ENCODE results near the gene SNRPB2.

The SNRPB2 gene

GRCh38 chr20:16729565-16730460 is at the start of gene SNRPB2:
Gene SNRPB2 (plus strand): TSS chr20:16730026. CDS start chr20:16731703, 1,677 bp downstream.
- peak; percentile 87 for DNase-seq (ENCODE audit: low read depth, low spot score)

DNA sequence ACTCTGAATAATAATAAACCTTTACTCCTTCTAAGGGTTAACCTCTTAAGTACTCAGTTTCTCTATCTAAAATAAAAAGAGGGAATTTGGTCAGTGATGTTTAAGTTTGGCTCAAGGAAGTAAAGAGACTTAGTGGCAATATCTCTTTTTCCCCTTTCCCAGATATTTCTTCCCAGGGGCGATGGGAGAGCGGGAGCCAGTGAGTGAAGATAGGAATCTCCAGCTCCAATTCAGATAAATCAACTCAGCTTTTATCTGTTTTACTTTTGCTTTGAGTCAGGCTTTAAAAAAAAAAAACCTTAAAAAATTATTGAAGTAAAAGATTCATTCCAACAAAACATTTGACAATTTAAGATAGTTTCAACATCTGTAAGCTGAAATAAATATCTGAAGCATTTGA is 45.4 kb upstream of the SNRPB2 start:
- DNase-seq (ENCODE audit: low read depth, low spot score), result no peak

GRCh38 chr20:16689906-16690305 is 39.9 kb upstream of the SNRPB2 start:
- no peak for DNase-seq (ENCODE audit: low read depth, low spot score)

DNA sequence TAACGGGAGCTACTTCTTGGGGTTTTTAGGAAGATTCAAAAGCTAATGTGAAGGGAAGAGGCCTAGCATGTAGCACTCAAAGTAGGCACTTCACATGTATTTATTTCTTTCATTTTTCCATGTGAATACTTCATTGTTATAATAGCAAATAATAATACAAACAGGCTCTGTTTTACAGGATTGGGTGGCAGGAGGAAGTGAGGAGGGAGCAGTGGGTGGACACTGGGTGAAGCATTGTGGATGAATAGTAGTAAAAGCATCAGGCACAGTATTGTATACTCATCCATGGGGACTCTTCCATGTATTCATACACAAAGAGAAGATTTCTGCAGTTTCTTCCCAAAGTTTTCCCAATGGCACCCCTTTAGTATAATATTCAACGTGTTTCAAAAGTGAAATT is 38.4 kb upstream of the SNRPB2 start:
- no peak for DNase-seq (ENCODE audit: low read depth, low spot score)

DNA sequence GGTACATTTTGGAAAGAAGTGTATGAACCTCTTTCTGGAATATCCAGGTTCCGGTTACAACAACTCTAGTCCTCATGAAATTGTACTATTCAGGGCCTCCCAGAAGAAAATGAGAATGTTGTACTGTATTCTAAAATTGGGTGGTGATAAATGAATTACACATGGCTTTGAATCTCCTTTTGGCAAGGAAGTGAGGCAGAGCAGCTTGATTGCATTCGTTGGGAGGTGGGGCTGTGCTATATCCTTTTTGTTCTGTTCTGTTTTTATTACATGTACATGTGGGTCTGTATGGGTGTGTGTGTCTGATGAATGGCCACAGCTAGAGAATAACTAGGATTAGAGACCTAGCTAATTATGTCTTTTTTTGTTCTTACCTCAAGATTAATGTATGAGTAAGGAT is 37.8 kb upstream of the SNRPB2 start:
- DNase-seq (ENCODE audit: low read depth, low spot score), result no peak

DNA sequence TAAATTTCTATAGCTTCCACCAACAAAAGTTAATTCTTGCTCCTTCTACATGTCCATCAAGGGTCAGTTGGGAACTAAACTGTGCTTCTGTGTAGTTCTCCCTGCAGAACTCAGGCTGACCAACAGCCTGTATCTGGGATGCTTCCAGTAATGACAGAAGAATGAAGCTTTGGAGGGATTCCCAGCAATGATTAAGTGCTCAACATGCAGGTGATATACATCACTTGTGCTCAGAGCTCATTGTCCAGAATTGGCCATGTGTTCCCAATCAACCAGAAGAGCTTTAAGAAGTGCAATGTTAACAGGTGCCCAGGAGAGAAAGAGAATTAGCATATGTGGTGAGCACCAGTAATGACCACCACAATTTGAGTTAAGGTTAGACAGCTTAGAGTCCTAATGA is 37.4 kb upstream of the SNRPB2 start:
- no peak for DNase-seq (ENCODE audit: low read depth, low spot score)

DNA sequence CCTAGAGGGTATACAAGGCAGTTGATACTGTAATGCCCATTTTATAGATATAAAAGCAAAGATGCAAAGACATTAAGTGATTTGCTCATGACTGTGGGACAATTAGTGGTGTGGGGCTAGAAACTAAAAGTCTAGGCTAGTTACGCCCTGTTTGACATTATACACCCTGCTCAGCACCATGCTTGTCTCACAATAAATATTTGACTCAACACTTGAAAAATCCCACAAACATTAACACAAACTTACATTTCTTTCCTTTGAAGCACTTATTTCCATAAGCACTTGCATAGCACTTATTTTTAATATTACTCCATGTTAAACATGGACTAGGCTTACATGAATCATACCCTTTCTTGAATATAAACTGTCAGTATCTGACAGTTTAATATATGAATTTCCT is 36.5 kb upstream of the SNRPB2 start:
- DNase-seq (ENCODE audit: low read depth, low spot score), result no peak

GRCh38 chr20:16694161-16694560 is 35.7 kb upstream of the SNRPB2 start:
- DNase-seq (ENCODE audit: low read depth, low spot score), result no peak

DNA sequence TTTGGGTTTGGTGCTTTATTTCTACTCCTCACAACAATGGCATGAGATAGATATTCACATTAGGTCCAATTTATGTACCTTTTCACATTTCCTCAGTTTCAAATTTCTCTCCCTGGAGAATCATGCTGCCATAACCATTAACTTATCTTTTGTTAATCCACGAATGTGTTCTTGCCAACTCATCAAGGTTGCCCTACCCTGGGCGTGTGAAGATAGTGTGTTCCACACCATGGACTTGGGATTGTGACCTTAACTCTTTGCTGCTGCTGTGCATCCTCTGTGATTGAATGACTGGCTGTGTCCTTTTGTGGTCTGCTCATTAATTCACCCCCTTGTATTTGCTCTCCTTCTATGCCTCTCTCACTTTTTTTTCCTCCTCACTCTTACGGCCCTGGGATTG is 34.2 kb upstream of the SNRPB2 start:
- no peak for DNase-seq (ENCODE audit: low read depth, low spot score)

DNA sequence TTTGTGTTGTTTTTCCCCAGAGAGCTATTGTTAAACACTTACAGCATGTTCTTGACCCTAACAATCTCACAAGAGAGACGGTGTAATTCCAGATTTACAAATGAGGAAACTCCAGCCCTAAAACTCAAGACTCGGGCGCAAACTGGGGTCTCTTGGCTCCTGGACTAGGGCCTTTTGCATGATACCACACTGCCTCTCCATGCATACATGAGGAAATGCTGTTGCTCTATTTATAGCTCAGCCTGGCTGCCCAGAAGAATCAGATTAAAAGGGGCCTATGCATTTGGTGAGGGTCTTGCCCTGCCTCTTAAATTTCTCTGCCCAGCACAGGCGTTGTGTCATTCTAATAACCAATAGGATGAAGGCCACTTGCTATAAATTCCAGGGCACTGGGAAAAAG is 30.5 kb upstream of the SNRPB2 start:
- DNase-seq (ENCODE audit: low read depth, low spot score), result no peak

GRCh38 chr20:16701296-16701695 is 28.5 kb upstream of the SNRPB2 start:
- no peak for DNase-seq (ENCODE audit: low read depth, low spot score)

DNA sequence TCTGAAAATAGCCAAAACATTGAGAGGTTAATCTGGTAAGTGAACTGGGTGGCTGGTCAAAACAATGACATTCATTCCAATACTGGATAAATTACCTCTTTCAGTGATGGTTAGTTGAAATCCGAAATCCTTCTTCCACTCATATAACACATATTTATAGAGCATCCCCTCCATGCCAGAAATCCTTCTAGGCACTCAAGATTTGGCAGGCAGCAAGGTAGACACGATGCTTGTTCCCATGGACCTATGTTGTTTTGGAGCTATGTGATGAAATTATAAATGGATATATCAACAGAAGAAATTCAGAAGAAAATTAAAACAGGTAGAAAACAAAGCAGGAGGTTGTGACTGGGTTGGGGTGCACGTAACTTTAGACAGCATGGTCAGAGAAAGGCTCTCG is 26.3 kb upstream of the SNRPB2 start:
- no peak for DNase-seq (ENCODE audit: low read depth, low spot score)

DNA sequence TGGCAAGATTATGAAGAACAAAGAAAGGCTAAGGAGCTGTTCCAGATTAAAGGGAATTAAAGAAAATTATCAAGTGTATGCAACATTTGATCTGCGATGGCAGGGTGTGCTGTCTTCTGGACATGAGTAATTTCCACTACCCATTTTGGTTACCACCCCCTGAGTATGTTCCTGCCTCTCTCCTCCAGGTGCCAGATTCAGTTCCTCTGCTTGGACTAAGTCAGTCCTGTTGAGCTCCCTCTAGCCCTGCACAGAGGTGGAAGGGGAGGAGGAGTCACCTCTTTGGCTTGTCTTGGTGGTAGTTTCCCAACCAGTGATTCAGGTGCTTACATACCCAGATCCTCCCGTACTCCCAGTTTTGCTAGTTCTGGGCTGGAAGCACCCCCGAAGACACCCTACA is 22.2 kb upstream of the SNRPB2 start:
- DNase-seq (ENCODE audit: low read depth, low spot score), result no peak

GRCh38 chr20:16708602-16709001 is 21.2 kb upstream of the SNRPB2 start:
- no peak for DNase-seq (ENCODE audit: low read depth, low spot score)

GRCh38 chr20:16709017-16709416 is 20.8 kb upstream of the SNRPB2 start:
- DNase-seq (ENCODE audit: low read depth, low spot score), result no peak

DNA sequence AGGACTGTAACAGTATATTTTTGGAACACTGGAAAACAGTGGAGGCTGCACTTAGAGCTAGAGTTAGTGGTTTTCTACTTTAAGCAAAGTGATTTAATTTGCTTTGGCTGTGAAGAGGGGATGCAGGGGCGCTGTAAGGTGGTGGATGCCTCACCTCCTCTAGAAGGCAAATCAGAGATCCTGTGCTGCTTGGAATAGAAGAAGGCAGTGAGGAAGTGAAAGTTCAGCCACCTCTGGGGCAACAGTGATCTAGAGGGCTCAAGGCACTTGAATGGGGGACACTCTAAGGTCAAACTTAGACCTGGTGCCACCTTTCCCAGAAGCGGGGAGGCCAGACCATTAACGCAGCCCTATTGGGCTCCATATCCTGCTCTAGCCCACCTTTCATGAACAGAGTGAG is 19.0 kb upstream of the SNRPB2 start:
- DNase-seq (ENCODE audit: low read depth, low spot score), result no peak

- DNase-seq (ENCODE audit: low read depth, low spot score), result no peak
Measured at GRCh38 chr20:16711661-16712258, 18.1 kb upstream of the SNRPB2 start.

GRCh38 chr20:16712511-16712947 is 17.3 kb upstream of the SNRPB2 start:
- DNase-seq (ENCODE audit: low read depth, low spot score), result no peak

DNA sequence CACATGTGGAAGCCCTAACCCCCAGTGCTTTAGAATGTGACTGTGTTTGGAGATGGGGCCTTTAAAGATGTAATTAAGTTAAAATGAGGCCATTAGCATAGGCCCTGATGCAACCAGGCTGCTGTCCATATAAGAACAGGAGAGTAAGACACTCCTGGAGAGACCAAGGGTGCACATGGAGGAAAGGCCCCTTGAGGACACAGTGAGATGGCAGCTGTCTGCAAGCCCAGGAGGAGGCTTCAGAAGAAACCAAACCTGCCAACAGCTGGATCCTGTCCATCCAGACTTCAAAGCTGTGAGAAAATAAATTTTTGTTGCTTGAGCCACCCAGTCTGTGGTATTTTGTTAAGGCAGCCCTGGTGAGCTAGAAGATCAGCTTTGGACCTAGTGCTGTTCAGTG is 16.8 kb upstream of the SNRPB2 start:
- no peak for DNase-seq (ENCODE audit: low read depth, low spot score)

- DNase-seq (ENCODE audit: low read depth, low spot score), result no peak
Measured at GRCh38 chr20:16714242-16714641, 15.6 kb upstream of the SNRPB2 start.

DNA sequence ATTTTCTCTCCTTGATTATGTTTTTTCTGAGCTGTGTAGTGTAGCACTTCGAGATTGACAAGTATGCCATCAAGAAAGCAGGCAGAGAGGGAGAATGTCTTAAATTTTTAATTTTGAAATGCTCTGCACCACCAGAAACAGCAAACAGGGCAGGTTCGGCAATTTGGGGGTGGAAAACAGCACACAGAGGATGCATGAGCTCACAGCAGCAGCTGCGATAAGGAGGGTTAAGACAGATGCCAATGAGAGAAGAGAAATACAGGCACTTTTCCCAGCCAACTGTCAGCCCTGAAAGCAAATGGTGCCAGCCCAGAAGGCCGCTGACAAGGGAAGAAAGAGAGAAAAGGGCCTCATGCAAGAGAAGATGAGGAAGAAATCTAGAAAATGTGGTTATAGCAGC is 15.1 kb upstream of the SNRPB2 start:
- DNase-seq (ENCODE audit: low read depth, low spot score), result no peak

- DNase-seq (ENCODE audit: low read depth, low spot score), result no peak
Measured at GRCh38 chr20:16719421-16719820, 10.4 kb upstream of the SNRPB2 start.

- DNase-seq (ENCODE audit: low read depth, low spot score), result no peak
Measured at GRCh38 chr20:16729080-16729479, 746 bp upstream of the SNRPB2 start.
